Gastrocnemius medialis (tissue), 4 donors: Measurements from ENCODE around the gene SMAD9. TPM values are rescaled to one million over a fixed set of nuclear protein-coding genes. Genes with fewer than 3 reads are reported as not detected.

Experiments
- ATAC-seq, 2 donors: fragments of 150-250 bp; one replicate each; pipeline ENCODE4 v1.9.1; 2016
- DNase-seq, 2 donors: peaks; one replicate each; pipeline ENCODE4 v3.0.0-alpha.2; 2019
- H3K27ac ChIP-seq, 4 donors: fragments of 200-600 bp; sonication (generic); 1 replicate in 1 of 4; 2 replicates in 3 of 4; pipeline ENCODE4 v1.5.1; 2016 to 2018; ENCODE audit warnings: mild to moderate bottlenecking in 2 of 4, moderate library complexity in 1 of 4
- H3K27me3 ChIP-seq, 3 donors: fragments of 200-600 bp; sonication (generic) in 2 of 3; 1 replicate in 1 of 3; 2 replicates in 2 of 3; pipeline versions ENCODE4 v1.5.1 to v1.6.0; 2016 to 2019; ENCODE audit warnings: mild to moderate bottlenecking in 1 of 3, moderate library complexity in 1 of 3
- H3K36me3 ChIP-seq, 2 donors: fragments of 200-600 bp; sonication (generic) in 1 of 2; one replicate each; pipeline ENCODE4 v1.5.1; 2017 to 2018
- H3K4me1 ChIP-seq, 2 donors: fragments of 200-600 bp; sonication (generic) in 1 of 2; one replicate each; pipeline ENCODE4 v1.5.1; 2016 to 2017; ENCODE audit warnings: mild to moderate bottlenecking in 2 of 2
- H3K4me3 ChIP-seq, 4 donors: fragments of 200-600 bp; sonication (generic) in 3 of 4; 1 replicate in 1 of 4; 2 replicates in 3 of 4; pipeline ENCODE4 v1.5.1; 2016 to 2019; ENCODE audit warnings: mild to moderate bottlenecking in 2 of 4
- H3K9me3 ChIP-seq, 3 donors: fragments of 200-600 bp; sonication (generic) in 2 of 3; 1 replicate in 1 of 3; 2 replicates in 2 of 3; pipeline ENCODE4 v1.5.1; 2016 to 2019
- CTCF ChIP-seq, 5 experiments: fragments of 450-650 bp in 3 of 5; fragments of 200-600 bp in 2 of 5; sonication (generic) in 2 of 5; IDR thresholded peaks in 4 of 5; conservative IDR thresholded peaks in 1 of 5; 1 replicate in 4 of 5; 2 replicates in 1 of 5; pipeline ENCODE4 v1.5.1; 2016 to 2019; ENCODE audit warnings: antibody characterized with exemption in 5 of 5, mild to moderate bottlenecking in 3 of 5, moderate library complexity in 3 of 5
- POLR2A ChIP-seq, 2 donors: fragments of 450-650 bp; IDR thresholded peaks; one replicate each; pipeline ENCODE4 v1.6.1; 2017; ENCODE audit warnings: antibody characterized with exemption in 2 of 2, mild to moderate bottlenecking in 2 of 2, moderate library complexity in 2 of 2
- in situ Hi-C, 4 donors: fragments of 200-750 bp; cut with MboI; loops; one replicate each; pipeline versions ENCODE4 v1.15.0 to v1.8.0; 2017; ENCODE audit warnings: low sequenced_read_pairs in 4 of 4
- intact Hi-C: fragments of 100-400 bp; cut with DNase I; formaldehyde crosslinking; loops from one replicate; pipeline ENCODE4 v1.15.1; 2023; ENCODE audit warnings: low total_unique reads
- total RNA-seq, 4 donors: library from RNA; depleted of rRNA; stranded (reverse); fragments of >200 nt; gene quantifications; one replicate each; pipeline versions ENCODE4 v1.1.0 to v1.2.3, GENCODE V29; 2016

The SMAD9 gene
- total RNA-seq, 4 donors from 2014 or later, result 2.2 to 14.9 (median 6.5) TPM

GRCh38 chr13:36924001-36924400 lies 4.0 kb upstream of the SMAD9 start:
- H3K4me3 ChIP-seq, result no peak overlapping the region
- intact Hi-C loops (no loop called here), in situ Hi-C loops (no loop called here)
- no peak for ATAC-seq
- peaks cover 0 to 8% of the 10 kb centered on the region in 2 donors for H3K4me1 ChIP-seq
- no peak overlapping the region for H3K27ac ChIP-seq
- TF ChIP-seq POLR2A (IDR thresholded peaks at IDR 0.05), result no peak
- no peak for TF ChIP-seq CTCF (IDR thresholded peaks at IDR 0.05 in 4 of 5, conservative IDR thresholded peaks at IDR 0.05 in 1 of 5)
- no peaks in the 10 kb centered on the region for H3K36me3 ChIP-seq
- no peaks in the 10 kb centered on the region for H3K27me3 ChIP-seq
- no peaks in the 10 kb centered on the region for H3K9me3 ChIP-seq
- DNase-seq, result no peak

- intact Hi-C loops (loop anchor here (2.0 kb wide), 1 partner anchor 77 kb away; the partner anchor contains the start of gene ALG5), in situ Hi-C loops (no loop called here)
- TF ChIP-seq POLR2A (IDR thresholded peaks at IDR 0.05) (no peak), CTCF (IDR thresholded peaks at IDR 0.05 in 4 of 5, conservative IDR thresholded peaks at IDR 0.05 in 1 of 5) (no peak)
- Histone ChIP-seq H3K27ac (no peak overlapping the region), H3K36me3 (no peaks in the 10 kb centered on the region), H3K27me3 (no peaks in the 10 kb centered on the region), H3K9me3 (no peaks in the 10 kb centered on the region), H3K4me1 (peaks cover 8 to 21% of the 10 kb centered on the region in 2 donors), H3K4me3 (no peak overlapping the region)
- DNase-seq, result no peak
- ATAC-seq, result no peak
These were observed 1.7 kb upstream of the SMAD9 start for GRCh38 chr13:36921631-36922301.

- H3K27ac ChIP-seq, result peak overlapping the region; percentile 64 to 86 (median 71)
- H3K4me1 ChIP-seq, result peaks cover 8 to 21% of the 10 kb centered on the region in 2 donors
- no peak for TF ChIP-seq CTCF (IDR thresholded peaks at IDR 0.05 in 4 of 5, conservative IDR thresholded peaks at IDR 0.05 in 1 of 5)
- no peak for TF ChIP-seq POLR2A (IDR thresholded peaks at IDR 0.05)
- intact Hi-C loops (loop anchor here (2.0 kb wide), 1 partner anchor 78 kb away; the partner anchor contains the start of gene ALG5), in situ Hi-C loops (no loop called here)
- peak overlapping the region; percentile 53 to 73 (median 64) for H3K4me3 ChIP-seq
- DNase-seq, result no peak
- no peaks in the 10 kb centered on the region for H3K36me3 ChIP-seq
- no peaks in the 10 kb centered on the region for H3K9me3 ChIP-seq
- H3K27me3 ChIP-seq, result no peaks in the 10 kb centered on the region
- peak in 1 of 2 donors; percentile 14 for ATAC-seq
These were observed 663 bp upstream of the SMAD9 start for GRCh38 chr13:36920616-36921185.

- Histone ChIP-seq H3K4me1 (peaks cover 8 to 25% of the 10 kb centered on the region in 2 donors), H3K4me3 (peak overlapping the region; percentile 69 to 79 (median 72)), H3K9me3 (no peaks in the 10 kb centered on the region), H3K27ac (peak overlapping the region; percentile 60 to 79 (median 70)), H3K36me3 (no peaks in the 10 kb centered on the region), H3K27me3 (no peaks in the 10 kb centered on the region)
- DNase-seq (peak in 1 of 2 donors; percentile 21), ATAC-seq (peak; percentile 33 to 34)
- intact Hi-C loops, result loop anchor here (2.0 kb wide), 3 partner anchors 37 to 101 kb away; partner anchors contain the start of gene RFXAP
- in situ Hi-C loops, result no loop called here
- TF ChIP-seq CTCF (IDR thresholded peaks at IDR 0.05 in 4 of 5, conservative IDR thresholded peaks at IDR 0.05 in 1 of 5) (no peak), POLR2A (IDR thresholded peaks at IDR 0.05) (no peak)
These were observed 736 bp downstream of the SMAD9 start for GRCh38 chr13:36919171-36919832.
